Measurements from ENCODE around the gene POC1A. TPM values are rescaled to one million over a fixed set of nuclear protein-coding genes. Genes with fewer than 3 reads are reported as not detected.

POC1A gene
- total RNA-seq, 1 experiment from 2014 or later, result 16.1 TPM

GRCh38 chr3:52186729-52187128, 32.5 kb upstream of the POC1A start:
- no peak for DNase-seq (ENCODE audit: low spot score)
- Histone ChIP-seq H3K4me3 (ENCODE audit: low read depth, low read length, poor library complexity, severe bottlenecking) (no peak overlapping the region), H3K9me3 (ENCODE audit: low read depth, low read length, poor library complexity, severe bottlenecking) (no peaks in the 10 kb centered on the region), H3K27me3 (replicated peaks; ENCODE audit: insufficient read depth, low read depth, low read length, poor library complexity) (no peaks in the 10 kb centered on the region), H3K36me3 (ENCODE audit: insufficient read depth, low read length, poor library complexity, severe bottlenecking) (no peaks in the 10 kb centered on the region), H3K4me1 (ENCODE audit: insufficient read depth, low read length, poor library complexity, severe bottlenecking) (no peaks in the 10 kb centered on the region), H3K27ac (ENCODE audit: low read depth, low read length, poor library complexity, severe bottlenecking) (no peak overlapping the region)
- TF ChIP-seq, protein P1, sequence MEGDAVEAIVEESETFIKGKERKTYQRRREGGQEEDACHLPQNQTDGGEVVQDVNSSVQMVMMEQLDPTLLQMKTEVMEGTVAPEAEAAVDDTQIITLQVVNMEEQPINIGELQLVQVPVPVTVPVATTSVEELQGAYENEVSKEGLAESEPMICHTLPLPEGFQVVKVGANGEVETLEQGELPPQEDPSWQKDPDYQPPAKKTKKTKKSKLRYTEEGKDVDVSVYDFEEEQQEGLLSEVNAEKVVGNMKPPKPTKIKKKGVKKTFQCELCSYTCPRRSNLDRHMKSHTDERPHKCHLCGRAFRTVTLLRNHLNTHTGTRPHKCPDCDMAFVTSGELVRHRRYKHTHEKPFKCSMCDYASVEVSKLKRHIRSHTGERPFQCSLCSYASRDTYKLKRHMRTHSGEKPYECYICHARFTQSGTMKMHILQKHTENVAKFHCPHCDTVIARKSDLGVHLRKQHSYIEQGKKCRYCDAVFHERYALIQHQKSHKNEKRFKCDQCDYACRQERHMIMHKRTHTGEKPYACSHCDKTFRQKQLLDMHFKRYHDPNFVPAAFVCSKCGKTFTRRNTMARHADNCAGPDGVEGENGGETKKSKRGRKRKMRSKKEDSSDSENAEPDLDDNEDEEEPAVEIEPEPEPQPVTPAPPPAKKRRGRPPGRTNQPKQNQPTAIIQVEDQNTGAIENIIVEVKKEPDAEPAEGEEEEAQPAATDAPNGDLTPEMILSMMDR (conservative IDR thresholded peaks at IDR 0.05; ENCODE audit: low read depth, low read length), result no peak
- no peak for TF ChIP-seq EZH2 (IDR thresholded peaks at IDR 0.05; ENCODE audit: borderline replicate concordance, low read depth, low read length, poor library complexity, severe bottlenecking)
- BruUV-seq (replicated peaks), result no TSS peak
- POLR2A ChIA-PET (ENCODE audit: low non-redundant PET), result no interaction called here
- CTCF ChIA-PET, result no interaction called here
- intact Hi-C loops (cut with micrococcal nuclease; ENCODE audit: unreplicated experiment), result no loop called here

GRCh38 chr3:52185837-52186236, 31.6 kb upstream of the POC1A start:
- no peaks in the 10 kb centered on the region for H3K36me3 ChIP-seq (ENCODE audit: insufficient read depth, low read length, poor library complexity, severe bottlenecking)
- H3K27me3 ChIP-seq (replicated peaks; ENCODE audit: insufficient read depth, low read depth, low read length, poor library complexity), result no peaks in the 10 kb centered on the region
- ChIA-PET CTCF (no interaction called here), POLR2A (ENCODE audit: low non-redundant PET) (no interaction called here)
- no peak overlapping the region for H3K4me3 ChIP-seq (ENCODE audit: low read depth, low read length, poor library complexity, severe bottlenecking)
- DNase-seq (ENCODE audit: low spot score), result no peak
- TF ChIP-seq, protein P1 (conservative IDR thresholded peaks at IDR 0.05; ENCODE audit: low read depth, low read length), result no peak
- TF ChIP-seq EZH2 (IDR thresholded peaks at IDR 0.05; ENCODE audit: borderline replicate concordance, low read depth, low read length, poor library complexity, severe bottlenecking), result no peak
- BruUV-seq (replicated peaks), result no TSS peak
- no peaks in the 10 kb centered on the region for H3K4me1 ChIP-seq (ENCODE audit: insufficient read depth, low read length, poor library complexity, severe bottlenecking)
- H3K9me3 ChIP-seq (ENCODE audit: low read depth, low read length, poor library complexity, severe bottlenecking), result no peaks in the 10 kb centered on the region
- no peak overlapping the region for H3K27ac ChIP-seq (ENCODE audit: low read depth, low read length, poor library complexity, severe bottlenecking)
- intact Hi-C loops (cut with micrococcal nuclease; ENCODE audit: unreplicated experiment), result no loop called here

- Histone ChIP-seq H3K4me1 (ENCODE audit: insufficient read depth, low read length, poor library complexity, severe bottlenecking) (no peaks in the 10 kb centered on the region), H3K9me3 (ENCODE audit: low read depth, low read length, poor library complexity, severe bottlenecking) (no peaks in the 10 kb centered on the region), H3K27me3 (replicated peaks; ENCODE audit: insufficient read depth, low read depth, low read length, poor library complexity) (no peaks in the 10 kb centered on the region), H3K36me3 (ENCODE audit: insufficient read depth, low read length, poor library complexity, severe bottlenecking) (no peaks in the 10 kb centered on the region), H3K4me3 (ENCODE audit: low read depth, low read length, poor library complexity, severe bottlenecking) (no peak overlapping the region), H3K27ac (ENCODE audit: low read depth, low read length, poor library complexity, severe bottlenecking) (no peak overlapping the region)
- TF ChIP-seq EZH2 (IDR thresholded peaks at IDR 0.05; ENCODE audit: borderline replicate concordance, low read depth, low read length, poor library complexity, severe bottlenecking), result no peak
- TF ChIP-seq, protein P1 (conservative IDR thresholded peaks at IDR 0.05; ENCODE audit: low read depth, low read length), result no peak
- ChIA-PET POLR2A (ENCODE audit: low non-redundant PET) (no interaction called here), CTCF (no interaction called here)
- intact Hi-C loops (cut with micrococcal nuclease; ENCODE audit: unreplicated experiment), result no loop called here
- DNase-seq (ENCODE audit: low spot score), result no peak
- BruUV-seq (replicated peaks), result no TSS peak
Measured at GRCh38 chr3:52185311-52185710, 31.1 kb upstream of the POC1A start.

Data from A673 (cell line).